Trophoblast cell (in vitro differentiated cells and primary cell): Measurements from ENCODE around the gene PAM.

Experiments
- DNase-seq, 2 donors: peaks; one replicate each; pipeline ENCODE4 v3.0.0-alpha.2; 2016
- H2AFZ ChIP-seq: 2 replicates; pipeline ENCODE4 v1.6.1; 2013; ENCODE audit warnings: low read length, moderate library complexity, mild to moderate bottlenecking; ENCODE audit not compliant: insufficient read depth, poor library complexity
- H2AK5ac ChIP-seq: 2 replicates; pipeline ENCODE4 v1.6.1; 2013; ENCODE audit warnings: mild to moderate bottlenecking, low read length
- H2BK120ac ChIP-seq: 2 replicates; pipeline ENCODE4 v1.6.1; 2013; ENCODE audit warnings: low read length, mild to moderate bottlenecking, moderate library complexity; ENCODE audit not compliant: insufficient read depth, poor library complexity
- H2BK12ac ChIP-seq: 2 replicates; pipeline ENCODE4 v1.6.1; 2013; ENCODE audit warnings: mild to moderate bottlenecking, low read length, moderate library complexity
- H2BK5ac ChIP-seq: 2 replicates; pipeline ENCODE4 v1.6.1; 2013; ENCODE audit warnings: low read length, low read depth, moderate library complexity, mild to moderate bottlenecking; ENCODE audit not compliant: poor library complexity
- H3K14ac ChIP-seq: 2 replicates; pipeline ENCODE4 v1.6.1; 2013; ENCODE audit warnings: mild to moderate bottlenecking, low read length
- H3K18ac ChIP-seq: 2 replicates; pipeline ENCODE4 v1.6.1; 2013; ENCODE audit warnings: mild to moderate bottlenecking, low read length
- H3K23ac ChIP-seq: 2 replicates; pipeline ENCODE4 v1.6.1; 2013; ENCODE audit warnings: low read length
- H3K27ac ChIP-seq: 2 replicates; pipeline ENCODE4 v1.5.1; 2013; ENCODE audit warnings: low read depth, mild to moderate bottlenecking, inconsistent platforms, low read length, moderate library complexity
- H3K27me3 ChIP-seq: 2 replicates; pipeline ENCODE4 v1.6.1; 2013; ENCODE audit warnings: inconsistent platforms, mild to moderate bottlenecking, low read length, moderate library complexity; ENCODE audit not compliant: insufficient read depth
- H3K36me3 ChIP-seq, 2 experiments: 1 replicate in 1 of 2; 2 replicates in 1 of 2; pipeline ENCODE4 v1.6.1; 2013; ENCODE audit warnings: low read length in 2 of 2, mild to moderate bottlenecking in 2 of 2, moderate library complexity in 1 of 2; ENCODE audit not compliant: insufficient read depth in 2 of 2, control insufficient read depth in 1 of 2
- H3K4ac ChIP-seq: 2 replicates; pipeline ENCODE4 v1.6.1; 2013; ENCODE audit warnings: low read depth, mild to moderate bottlenecking, low read length, moderate library complexity
- H3K4me1 ChIP-seq, 2 experiments: 1 replicate in 1 of 2; 2 replicates in 1 of 2; pipeline ENCODE4 v1.6.1; 2013; ENCODE audit warnings: low read length in 2 of 2, mild to moderate bottlenecking in 2 of 2, moderate library complexity in 1 of 2; ENCODE audit not compliant: insufficient read depth in 2 of 2, control insufficient read depth in 1 of 2
- H3K4me2 ChIP-seq: 2 replicates; pipeline ENCODE4 v1.6.1; 2013; ENCODE audit warnings: inconsistent platforms, mild to moderate bottlenecking, low read length, moderate library complexity
- H3K4me3 ChIP-seq: 2 replicates; pipeline ENCODE4 v1.5.1; 2013; ENCODE audit warnings: mild to moderate bottlenecking, low read depth, low read length, inconsistent platforms
- H3K79me1 ChIP-seq: one replicate; pipeline ENCODE4 v1.6.1; 2013; ENCODE audit warnings: low read length
- H3K79me2 ChIP-seq: 2 replicates; pipeline ENCODE4 v1.6.1; 2013; ENCODE audit warnings: low read length, mild to moderate bottlenecking; ENCODE audit not compliant: control insufficient read depth, insufficient read depth, poor library complexity
- H3K9ac ChIP-seq: 2 replicates; pipeline ENCODE4 v1.6.1; 2013; ENCODE audit warnings: mild to moderate bottlenecking, low read length
- H3K9me3 ChIP-seq: 2 replicates; pipeline ENCODE4 v1.6.1; 2013; ENCODE audit warnings: low read depth, mild to moderate bottlenecking, control low read depth, inconsistent platforms, low read length; ENCODE audit not compliant: insufficient read depth
- H4K12ac ChIP-seq: 2 replicates; pipeline ENCODE4 v1.6.1; 2013; ENCODE audit warnings: low read depth, mild to moderate bottlenecking, low read length, moderate library complexity
- H4K8ac ChIP-seq: 2 replicates; pipeline ENCODE4 v1.6.1; 2013; ENCODE audit warnings: low read depth, mild to moderate bottlenecking, low read length, moderate library complexity
- H4K91ac ChIP-seq: one replicate; pipeline ENCODE4 v1.6.1; 2013; ENCODE audit warnings: low read depth, mild to moderate bottlenecking, low read length, moderate library complexity
- WGBS: extraction: QIAGEN DNeasy Blood & Tissue Kit; methylation state at CpG from one replicate; pipeline ENCODE4 v1.1.7; 2013; ENCODE audit warnings: missing lambda C conversion rate; ENCODE audit not compliant: insufficient read length, insufficient coverage; ENCODE audit errors: extremely low coverage; 5-methylcytosine and 5-hydroxymethylcytosine counted together

PAM gene

DNA sequence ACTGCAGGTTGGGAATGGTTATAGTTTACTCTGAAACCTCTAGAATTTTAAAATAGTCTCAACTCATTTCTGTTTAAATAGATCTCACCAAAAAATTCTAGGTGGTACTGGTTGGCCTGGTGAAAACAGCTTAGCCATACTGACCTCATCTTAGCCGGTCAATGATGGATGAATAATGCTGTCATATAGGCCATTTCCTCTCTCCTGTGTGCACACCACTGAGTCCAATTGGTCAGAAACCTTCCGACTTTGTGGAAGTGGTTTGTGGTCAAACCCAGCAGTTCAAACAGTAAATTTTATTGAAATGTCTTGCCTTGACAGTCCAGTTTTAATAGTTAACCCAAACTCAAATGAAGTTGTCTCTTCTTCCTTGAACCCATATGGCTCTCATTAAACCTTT is 266.2 kb downstream of the PAM start:
- Histone ChIP-seq H3K4me1 (no peaks in the 10 kb centered on the region), H3K23ac (no peak overlapping the region), H3K4me3 (no peak overlapping the region), H3K79me2 (no peaks in the 10 kb centered on the region), H4K91ac (no peak overlapping the region), H3K9ac (no peak overlapping the region), H3K36me3 (no peaks in the 10 kb centered on the region), H3K18ac (no peak overlapping the region), H3K14ac (no peak overlapping the region), H2AFZ (no peak overlapping the region), H3K27me3 (no peaks in the 10 kb centered on the region), H2BK5ac (no peak overlapping the region), H4K8ac (no peak overlapping the region), H4K12ac (no peak overlapping the region), H2BK120ac (no peak overlapping the region), H3K4ac (no peak overlapping the region), H3K4me2 (no peak overlapping the region), H3K79me1 (no peaks in the 10 kb centered on the region), H2AK5ac (no peak overlapping the region), H3K27ac (no peak overlapping the region), H3K9me3 (no peaks in the 10 kb centered on the region), H2BK12ac (no peak overlapping the region)
- DNase-seq = no peak
- no CpG with 5 or more reads among the region's 2 CpGs for WGBS

DNA sequence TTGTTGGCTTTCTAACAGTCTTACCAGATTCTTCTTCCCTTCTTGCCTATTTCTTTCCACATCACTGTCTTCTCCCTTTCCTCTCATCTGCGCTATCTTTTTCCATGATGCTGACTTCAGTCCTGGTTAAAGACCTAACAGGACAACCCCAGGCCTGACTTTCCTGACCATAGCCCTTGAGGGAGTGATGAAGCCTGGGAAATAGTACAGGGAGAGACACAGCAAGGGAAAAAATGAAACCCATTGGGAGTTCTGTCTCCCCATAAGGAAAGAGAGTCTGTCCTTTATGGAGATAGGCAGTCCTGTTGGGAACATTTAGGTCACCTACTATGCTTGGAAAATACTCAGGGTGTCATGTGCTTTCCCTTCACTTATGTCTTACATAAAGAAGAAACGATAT is 272.2 kb downstream of the PAM start:
- H3K4me2 ChIP-seq = no peak overlapping the region
- H4K8ac ChIP-seq = no peak overlapping the region
- no peaks in the 10 kb centered on the region for H3K9me3 ChIP-seq
- H2AFZ ChIP-seq = no peak overlapping the region
- no CpG with 5 or more reads among the region's 2 CpGs for WGBS
- no peak for DNase-seq
- H3K4me1 ChIP-seq = no peaks in the 10 kb centered on the region
- H3K4me3 ChIP-seq = no peak overlapping the region
- no peak overlapping the region for H3K27ac ChIP-seq
- H2BK12ac ChIP-seq = no peak overlapping the region
- no peaks in the 10 kb centered on the region for H3K79me2 ChIP-seq
- H3K9ac ChIP-seq = no peak overlapping the region
- H3K18ac ChIP-seq = no peak overlapping the region
- H3K14ac ChIP-seq = no peak overlapping the region
- no peak overlapping the region for H4K91ac ChIP-seq
- H2BK120ac ChIP-seq = no peak overlapping the region
- no peaks in the 10 kb centered on the region for H3K27me3 ChIP-seq
- H4K12ac ChIP-seq = no peak overlapping the region
- H2BK5ac ChIP-seq = no peak overlapping the region
- no peak overlapping the region for H3K4ac ChIP-seq
- no peak overlapping the region for H2AK5ac ChIP-seq
- no peaks in the 10 kb centered on the region for H3K36me3 ChIP-seq
- H3K23ac ChIP-seq = no peak overlapping the region
- no peaks in the 10 kb centered on the region for H3K79me1 ChIP-seq

DNA sequence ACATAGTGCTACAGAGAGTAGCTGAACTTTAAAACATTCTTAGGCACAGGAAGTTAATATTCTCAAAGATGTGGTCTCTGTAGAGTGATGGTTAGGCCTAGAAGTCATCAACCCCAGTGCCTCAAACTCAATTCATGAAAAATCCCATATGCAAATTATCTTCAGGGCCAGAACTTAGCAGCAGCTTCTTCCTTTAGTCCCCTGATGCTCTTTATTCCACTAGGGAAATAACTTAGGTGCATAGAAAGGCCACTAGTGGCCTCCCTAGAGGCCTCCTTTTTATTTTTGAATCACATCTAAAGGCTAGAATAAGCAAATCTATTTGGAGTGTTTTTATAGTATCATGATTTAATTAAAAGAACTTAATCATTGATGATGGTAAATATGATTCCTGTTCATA is 276.5 kb downstream of the PAM start:
- no peak overlapping the region for H2AK5ac ChIP-seq
- no peak for DNase-seq
- H4K8ac ChIP-seq = no peak overlapping the region
- no peak overlapping the region for H3K4me3 ChIP-seq
- H2BK5ac ChIP-seq = no peak overlapping the region
- no peak overlapping the region for H3K23ac ChIP-seq
- no peaks in the 10 kb centered on the region for H3K79me2 ChIP-seq
- no peak overlapping the region for H2AFZ ChIP-seq
- H3K27me3 ChIP-seq = no peaks in the 10 kb centered on the region
- H4K91ac ChIP-seq = no peak overlapping the region
- no peak overlapping the region for H3K14ac ChIP-seq
- no peak overlapping the region for H2BK12ac ChIP-seq
- H3K27ac ChIP-seq = no peak overlapping the region
- H3K4ac ChIP-seq = no peak overlapping the region
- no peaks in the 10 kb centered on the region for H3K79me1 ChIP-seq
- peaks cover 10% of the 10 kb centered on the region for H3K9me3 ChIP-seq
- no peaks in the 10 kb centered on the region for H3K4me1 ChIP-seq
- H4K12ac ChIP-seq = no peak overlapping the region
- H2BK120ac ChIP-seq = no peak overlapping the region
- no peak overlapping the region for H3K9ac ChIP-seq
- no peak overlapping the region for H3K18ac ChIP-seq
- H3K36me3 ChIP-seq = peaks cover 2 to 3% of the 10 kb centered on the region in 2 experiments
- no peak overlapping the region for H3K4me2 ChIP-seq

DNA sequence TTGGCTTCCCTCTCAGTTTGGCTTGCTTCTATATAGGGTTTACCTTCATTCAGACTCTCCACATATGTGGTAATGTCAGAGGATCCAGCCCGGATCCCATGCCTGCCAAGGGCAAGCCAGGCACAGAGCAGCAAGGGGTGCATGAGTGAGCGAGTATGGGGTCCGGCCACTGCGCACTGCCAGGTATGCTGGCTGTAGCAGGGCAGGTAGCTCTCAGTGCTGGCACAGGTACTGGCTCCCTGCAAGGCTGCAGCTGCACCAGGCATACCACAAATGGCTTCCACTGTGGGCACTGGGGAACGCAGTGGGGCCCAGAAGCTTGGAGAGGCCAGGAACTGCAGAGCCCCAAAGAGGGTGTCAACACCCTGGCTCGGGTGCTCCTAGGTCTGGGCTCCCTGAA is 278.6 kb downstream of the PAM start:
- Histone ChIP-seq H2AK5ac (no peak overlapping the region), H3K9ac (no peak overlapping the region), H3K4me1 (no peaks in the 10 kb centered on the region), H3K79me2 (no peaks in the 10 kb centered on the region), H3K36me3 (peaks cover 2 to 3% of the 10 kb centered on the region in 2 experiments), H3K4me2 (no peak overlapping the region), H3K9me3 (peaks cover 10% of the 10 kb centered on the region), H4K91ac (no peak overlapping the region), H3K23ac (no peak overlapping the region), H3K4ac (no peak overlapping the region), H3K14ac (no peak overlapping the region), H4K12ac (no peak overlapping the region), H3K18ac (no peak overlapping the region), H3K27me3 (no peaks in the 10 kb centered on the region), H3K27ac (no peak overlapping the region), H3K4me3 (peak overlapping the region; percentile 33), H3K79me1 (no peaks in the 10 kb centered on the region), H2AFZ (no peak overlapping the region), H2BK12ac (no peak overlapping the region), H2BK120ac (no peak overlapping the region), H4K8ac (no peak overlapping the region), H2BK5ac (no peak overlapping the region)
- DNase-seq = no peak
- no CpG with 5 or more reads among the region's 6 CpGs for WGBS
